H1 (cell line): ENCODE data around the gene BTN2A1.

Experiments used
- BCL11A ChIP-seq, 2 experiments: IDR thresholded peaks; one replicate each; pipeline ENCODE4 v1.6.1; 2011; ENCODE audit warnings: low read depth in 2 of 2, low read length in 2 of 2, mild to moderate bottlenecking in 2 of 2
- CEBPB ChIP-seq: IDR thresholded peaks from 2 replicates; pipeline ENCODE4 v1.6.1; 2012; ENCODE audit warnings: low read depth, low read length
- EZH2 ChIP-seq: fragments of 200-600 bp; sonication (generic); IDR thresholded peaks from 2 replicates; pipeline ENCODE4 v1.7.1; 2012; ENCODE audit warnings: low read depth, mild to moderate bottlenecking, moderate library complexity, low read length, inconsistent platforms; ENCODE audit not compliant: severe bottlenecking
- POLR2A ChIP-seq, 2 experiments: IDR thresholded peaks; 1 replicate in 1 of 2; 2 replicates in 1 of 2; pipeline ENCODE4 v1.6.1; 2011; ENCODE audit warnings: low read depth in 2 of 2, low read length in 2 of 2, mild to moderate bottlenecking in 2 of 2; ENCODE audit errors: control extremely low read depth in 1 of 2
- POLR2AphosphoS5 ChIP-seq: IDR thresholded peaks from 2 replicates; pipeline ENCODE4 v1.6.1; 2011; ENCODE audit warnings: low read depth, low read length
- RFX5 ChIP-seq: IDR thresholded peaks from 2 replicates; pipeline ENCODE4 v1.6.1; 2011; ENCODE audit warnings: low read depth, low read length, improper control_type of control experiment, borderline replicate concordance
- TCF12 ChIP-seq: IDR thresholded peaks from 2 replicates; pipeline ENCODE4 v1.6.1; 2011; ENCODE audit warnings: low read depth, mild to moderate bottlenecking, low read length
- TEAD4 ChIP-seq: IDR thresholded peaks from 2 replicates; pipeline ENCODE4 v1.6.1; 2012; ENCODE audit warnings: low read depth, low read length, inconsistent platforms, mixed read lengths
- USF2 ChIP-seq: IDR thresholded peaks from 2 replicates; pipeline ENCODE4 v1.6.1; 2011; ENCODE audit warnings: low read length, improper control_type of control experiment
- YY1 ChIP-seq: IDR thresholded peaks from 2 replicates; pipeline ENCODE4 v1.6.1; 2011; ENCODE audit warnings: low read depth, mild to moderate bottlenecking, low read length
- ZNF274 ChIP-seq: IDR thresholded peaks from 2 replicates; pipeline ENCODE4 v1.7.0; 2012; ENCODE audit warnings: low read length, borderline replicate concordance; ENCODE audit errors: extremely low read depth
- TF ChIP-seq, protein P1 (sequence below): IDR thresholded peaks from 2 replicates; pipeline ENCODE4 v1.6.1; 2011; ENCODE audit warnings: low read depth, mild to moderate bottlenecking, low read length; ENCODE audit not compliant: insufficient read depth
- TF ChIP-seq, protein P2 (sequence below), 3 experiments: IDR thresholded peaks; 1 replicate in 2 of 3; 2 replicates in 1 of 3; pipeline versions ENCODE4 v1.5.1 to v1.6.1; 2011; ENCODE audit warnings: low read length in 3 of 3, mild to moderate bottlenecking in 3 of 3, inconsistent platforms in 2 of 3, low read depth in 1 of 3, moderate library complexity in 1 of 3; ENCODE audit not compliant: insufficient read depth in 1 of 3; ENCODE audit errors: control extremely low read depth in 1 of 3

GRCh38 chr6:26452631-26453235 is 5.0 kb upstream of the BTN2A1 start:
- TF ChIP-seq, protein P1, sequence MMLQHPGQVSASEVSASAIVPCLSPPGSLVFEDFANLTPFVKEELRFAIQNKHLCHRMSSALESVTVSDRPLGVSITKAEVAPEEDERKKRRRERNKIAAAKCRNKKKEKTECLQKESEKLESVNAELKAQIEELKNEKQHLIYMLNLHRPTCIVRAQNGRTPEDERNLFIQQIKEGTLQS, result no peak
- TF ChIP-seq, protein P2, sequence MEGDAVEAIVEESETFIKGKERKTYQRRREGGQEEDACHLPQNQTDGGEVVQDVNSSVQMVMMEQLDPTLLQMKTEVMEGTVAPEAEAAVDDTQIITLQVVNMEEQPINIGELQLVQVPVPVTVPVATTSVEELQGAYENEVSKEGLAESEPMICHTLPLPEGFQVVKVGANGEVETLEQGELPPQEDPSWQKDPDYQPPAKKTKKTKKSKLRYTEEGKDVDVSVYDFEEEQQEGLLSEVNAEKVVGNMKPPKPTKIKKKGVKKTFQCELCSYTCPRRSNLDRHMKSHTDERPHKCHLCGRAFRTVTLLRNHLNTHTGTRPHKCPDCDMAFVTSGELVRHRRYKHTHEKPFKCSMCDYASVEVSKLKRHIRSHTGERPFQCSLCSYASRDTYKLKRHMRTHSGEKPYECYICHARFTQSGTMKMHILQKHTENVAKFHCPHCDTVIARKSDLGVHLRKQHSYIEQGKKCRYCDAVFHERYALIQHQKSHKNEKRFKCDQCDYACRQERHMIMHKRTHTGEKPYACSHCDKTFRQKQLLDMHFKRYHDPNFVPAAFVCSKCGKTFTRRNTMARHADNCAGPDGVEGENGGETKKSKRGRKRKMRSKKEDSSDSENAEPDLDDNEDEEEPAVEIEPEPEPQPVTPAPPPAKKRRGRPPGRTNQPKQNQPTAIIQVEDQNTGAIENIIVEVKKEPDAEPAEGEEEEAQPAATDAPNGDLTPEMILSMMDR (IDR thresholded peaks at IDR 0.05; ENCODE audit: control extremely low read depth in 1 of 3, insufficient read depth in 1 of 3, low read depth in 1 of 3, low read length in 3 of 3), result no peak
- TF ChIP-seq RFX5, result no peak
- no peak for TF ChIP-seq EZH2
- no peak for TF ChIP-seq BCL11A (IDR thresholded peaks at IDR 0.05; ENCODE audit: low read depth in 2 of 2, low read length in 2 of 2)
- no peak for TF ChIP-seq TCF12
- TF ChIP-seq ZNF274, result no peak
- TF ChIP-seq YY1, result no peak
- TF ChIP-seq TEAD4, result no peak
- TF ChIP-seq POLR2AphosphoS5, result no peak
- no peak for TF ChIP-seq POLR2A (IDR thresholded peaks at IDR 0.05; ENCODE audit: control extremely low read depth in 1 of 2, low read depth in 2 of 2, low read length in 2 of 2)
- TF ChIP-seq USF2, result no peak
- no peak for TF ChIP-seq CEBPB
